HG03442 (cell line): ENCODE measurements around the gene PTK6.
"Not testable (repeated sequence)": the region's sequence is repeated elsewhere in the genome, so short reads cannot be mapped to it uniquely, and the experiment has no call there.

Experiments
- ATAC-seq: cut with Tn5 transposase; IDR thresholded peaks from one replicate; pipeline ENCODE4 v1.9.1; 2021; ENCODE audit warnings: mild to moderate bottlenecking, moderate library complexity; ENCODE audit not compliant: unreplicated experiment

PTK6 gene

DNA sequence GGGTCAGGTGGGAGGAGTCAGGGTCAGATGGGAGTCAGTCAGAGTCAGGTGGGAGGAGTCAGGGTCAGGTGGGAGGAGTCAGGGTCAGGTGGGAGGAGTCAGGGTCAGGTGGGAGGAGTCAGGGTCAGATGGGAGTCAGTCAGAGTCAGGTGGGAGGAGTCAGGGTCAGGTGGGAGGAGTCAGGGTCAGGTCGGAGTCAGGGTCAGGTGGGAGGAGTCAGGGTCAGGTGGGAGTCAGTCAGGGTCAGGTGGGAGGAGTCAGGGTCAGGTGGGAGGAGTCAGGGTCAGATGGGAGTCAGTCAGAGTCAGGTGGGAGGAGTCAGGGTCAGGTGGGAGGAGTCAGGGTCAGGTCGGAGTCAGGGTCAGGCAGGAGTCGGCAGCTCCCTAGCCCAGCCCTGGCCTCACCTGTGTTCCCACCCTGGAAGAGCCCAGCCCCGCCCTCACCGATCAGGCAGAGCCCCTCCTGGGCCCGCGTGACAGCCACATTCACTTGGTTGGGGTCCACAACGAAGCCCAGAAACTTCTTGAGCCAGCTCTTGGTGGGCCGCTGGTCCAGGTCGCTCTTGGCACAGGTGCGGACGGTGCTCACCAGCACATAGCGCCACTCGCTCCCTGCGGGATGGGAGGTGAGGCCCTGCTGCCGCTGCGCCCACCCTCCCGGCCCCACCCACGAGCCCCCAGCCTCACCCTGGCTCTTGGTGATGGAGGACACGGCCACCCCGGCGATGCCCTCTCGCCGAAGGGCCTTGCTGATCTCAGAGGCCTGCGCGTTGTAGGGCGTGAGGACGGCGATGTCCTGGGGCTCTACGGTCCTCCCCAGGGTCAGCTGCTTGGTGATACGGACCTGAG, 22.5 kb upstream of the PTK6 start:
- not testable (repeated sequence) for ATAC-seq

DNA sequence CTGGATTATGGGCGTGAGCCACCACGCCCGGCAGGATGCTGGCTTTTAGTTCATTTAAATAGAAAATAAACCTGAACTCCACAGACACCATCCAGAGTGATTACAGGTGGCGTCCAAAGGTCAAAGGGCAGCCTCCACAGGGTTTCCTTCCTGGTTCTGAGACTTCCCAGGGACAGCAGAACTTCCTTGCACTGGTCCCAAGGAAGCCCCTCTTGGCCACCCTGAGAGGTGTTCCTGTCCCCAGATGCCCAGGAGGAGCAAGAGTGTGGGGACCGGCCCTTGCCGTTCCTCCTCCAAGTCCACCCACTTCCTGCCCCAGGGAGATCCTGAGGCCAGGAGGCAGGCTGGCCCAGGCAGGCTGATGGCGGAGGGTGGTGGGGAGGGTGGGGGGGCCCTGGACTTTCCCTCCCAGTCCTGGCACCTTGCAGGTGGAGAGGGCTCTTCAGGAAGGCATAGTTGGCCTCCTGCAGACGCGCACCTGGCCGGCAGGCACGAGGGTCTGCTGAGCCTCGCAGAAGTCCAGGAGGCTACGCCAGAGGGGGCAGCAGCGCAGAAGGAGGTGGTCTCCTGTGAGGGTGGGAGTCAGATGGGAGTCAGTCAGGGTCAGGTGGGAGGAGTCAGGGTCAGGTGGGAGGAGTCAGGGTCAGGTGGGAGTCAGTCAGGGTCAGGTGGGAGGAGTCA, 21.8 kb upstream of the PTK6 start:
- ATAC-seq, result no peak

DNA sequence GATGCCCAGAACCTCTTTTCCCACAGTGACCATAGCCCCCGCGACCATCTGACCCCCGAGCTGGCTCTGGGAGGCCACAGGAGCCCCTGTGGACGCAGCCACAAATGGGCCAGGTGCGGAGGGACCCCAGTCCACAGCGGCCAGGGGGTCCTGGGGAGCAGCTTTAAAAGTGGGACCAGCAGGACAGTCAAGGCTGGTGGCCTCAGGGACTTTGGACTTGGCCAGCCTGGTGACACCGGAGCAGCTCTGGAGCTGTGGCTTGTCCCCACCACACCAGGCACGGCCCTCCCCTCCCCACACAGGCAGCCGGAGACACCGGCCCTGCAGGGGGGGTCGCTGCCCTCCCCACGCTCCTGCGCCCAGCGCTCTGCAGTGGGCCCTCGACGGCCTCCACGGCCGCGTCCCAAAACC, 20.3 kb upstream of the PTK6 start:
- ATAC-seq, result no peak

DNA sequence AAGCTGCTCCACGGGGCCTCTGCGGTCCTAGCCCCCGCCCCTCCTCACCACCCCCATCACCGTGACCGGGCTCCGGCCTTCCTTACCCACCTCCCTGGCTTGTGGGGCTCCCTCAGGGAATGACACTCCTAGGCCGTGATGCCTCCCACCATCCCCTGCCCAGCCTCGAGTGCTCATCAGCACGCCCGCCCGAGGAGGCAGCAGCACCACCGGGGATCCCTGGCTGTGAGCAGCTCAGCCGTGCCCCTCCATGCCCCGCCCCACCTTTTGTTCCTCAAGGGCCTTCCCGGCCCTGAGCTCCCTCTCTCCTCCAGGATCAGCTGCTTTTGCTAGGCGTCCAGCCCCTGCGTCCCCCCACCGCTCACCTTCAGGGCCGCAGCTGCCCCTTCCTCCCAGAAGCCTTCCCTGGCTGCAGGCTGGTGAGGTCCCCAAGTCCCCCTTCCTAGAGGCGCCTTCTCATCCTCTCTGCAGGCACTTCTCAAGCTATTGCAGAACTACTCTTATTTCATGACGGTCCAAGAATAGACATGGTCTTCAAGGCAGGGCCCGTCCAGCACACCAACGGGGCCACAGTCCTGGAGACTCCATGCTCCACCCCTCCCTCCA, 19.8 kb upstream of the PTK6 start:
- ATAC-seq, result no peak

DNA sequence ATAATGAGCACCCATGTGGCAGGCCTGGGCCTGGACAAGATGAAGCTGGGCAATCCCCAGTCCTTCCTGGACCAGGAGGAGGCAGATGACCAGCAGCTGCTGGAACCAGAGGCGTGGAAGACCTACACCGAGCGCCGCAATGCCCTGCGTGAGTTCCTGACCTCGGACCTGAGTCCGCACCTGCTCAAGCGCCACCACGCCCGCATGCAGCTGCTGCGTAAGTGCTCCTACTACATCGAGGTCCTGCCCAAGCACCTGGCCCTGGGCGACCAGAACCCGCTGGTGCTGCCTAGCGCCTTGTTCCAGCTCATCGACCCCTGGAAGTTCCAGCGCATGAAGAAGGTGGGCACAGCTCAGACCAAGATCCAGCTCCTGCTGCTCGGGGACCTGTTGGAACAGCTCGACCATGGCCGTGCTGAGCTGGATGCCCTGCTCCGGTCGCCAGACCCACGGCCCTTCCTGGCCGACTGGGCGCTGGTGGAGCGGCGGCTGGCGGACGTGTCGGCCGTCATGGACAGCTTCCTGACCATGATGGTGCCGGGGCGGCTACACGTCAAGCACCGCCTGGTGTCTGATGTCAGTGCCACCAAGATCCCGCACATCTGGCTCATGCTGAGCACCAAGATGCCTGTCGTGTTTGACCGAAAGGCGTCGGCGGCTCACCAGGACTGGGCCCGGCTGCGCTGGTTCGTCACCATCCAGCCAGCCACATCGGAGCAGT, 18.6 kb upstream of the PTK6 start:
- no peak for ATAC-seq

DNA sequence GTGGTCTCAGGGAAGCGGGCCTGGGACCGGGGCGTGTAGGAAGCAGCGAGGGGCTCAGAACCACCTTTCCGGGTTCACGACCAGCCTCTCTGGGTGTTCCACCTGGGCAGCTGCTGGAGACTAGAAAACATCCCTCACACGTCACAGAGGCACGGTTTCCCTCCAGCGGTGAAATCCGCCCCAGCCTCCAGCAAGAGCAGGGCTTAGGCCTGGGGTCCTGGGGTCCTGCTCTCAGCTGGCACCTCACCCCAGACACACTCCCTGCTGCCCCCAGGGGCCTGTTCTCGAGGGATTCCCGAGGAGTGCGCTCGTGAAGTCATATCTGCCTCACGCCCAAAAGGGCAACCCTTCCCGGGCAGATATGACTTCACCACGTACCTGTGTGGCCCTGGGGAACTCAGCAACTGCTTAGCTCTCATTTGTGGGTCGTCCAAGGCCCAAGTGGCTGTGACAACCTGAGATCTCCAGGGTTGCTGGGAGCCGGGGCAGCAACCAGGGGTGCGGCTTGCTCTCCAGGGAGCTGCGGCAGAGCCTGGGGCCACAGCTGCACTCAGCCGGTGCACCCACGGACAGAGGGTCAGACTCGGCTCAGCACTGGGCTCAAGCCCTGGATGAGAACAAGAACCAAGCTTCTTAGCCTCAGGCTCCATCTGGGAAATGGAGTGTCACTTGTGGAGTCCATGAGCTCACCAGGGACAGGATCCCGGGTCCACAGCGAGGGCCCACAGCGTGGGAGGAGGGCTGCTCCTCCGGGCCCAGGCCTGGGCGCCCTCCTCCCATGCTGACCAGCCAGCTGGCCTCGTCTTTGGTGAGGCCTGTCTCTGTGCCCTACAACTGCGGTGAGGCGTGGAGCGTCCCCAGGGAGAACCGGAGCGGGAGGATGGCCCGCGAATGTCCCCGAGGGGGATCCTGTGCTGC, 17.4 kb upstream of the PTK6 start:
- ATAC-seq, result no peak

DNA sequence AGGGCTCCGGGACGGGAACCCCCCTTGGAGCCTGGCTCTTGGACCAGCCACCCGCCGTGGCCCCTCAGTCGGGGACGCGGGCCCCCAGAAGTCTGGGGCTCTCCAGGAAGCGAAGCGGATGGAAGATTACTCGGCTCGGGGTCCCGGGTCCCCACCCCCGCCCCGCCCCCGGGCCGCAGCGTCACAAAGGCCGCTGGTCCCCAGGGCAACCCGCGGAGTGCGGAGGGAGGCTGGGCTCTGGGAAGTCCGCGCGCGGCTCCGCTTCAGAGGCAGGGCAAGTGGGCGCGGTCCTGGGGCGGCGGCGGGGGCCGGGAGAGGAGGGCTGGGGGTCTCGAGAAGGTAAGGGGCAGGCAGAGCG, 16.7 kb upstream of the PTK6 start, which contains the start of gene FNDC11:
TSS of gene FNDC11 (plus strand) at position 227 of the 358 bp plus-strand sequence. CDS start 1,505 bp downstream, outside the sequence.
- peak; percentile 25 for ATAC-seq

DNA sequence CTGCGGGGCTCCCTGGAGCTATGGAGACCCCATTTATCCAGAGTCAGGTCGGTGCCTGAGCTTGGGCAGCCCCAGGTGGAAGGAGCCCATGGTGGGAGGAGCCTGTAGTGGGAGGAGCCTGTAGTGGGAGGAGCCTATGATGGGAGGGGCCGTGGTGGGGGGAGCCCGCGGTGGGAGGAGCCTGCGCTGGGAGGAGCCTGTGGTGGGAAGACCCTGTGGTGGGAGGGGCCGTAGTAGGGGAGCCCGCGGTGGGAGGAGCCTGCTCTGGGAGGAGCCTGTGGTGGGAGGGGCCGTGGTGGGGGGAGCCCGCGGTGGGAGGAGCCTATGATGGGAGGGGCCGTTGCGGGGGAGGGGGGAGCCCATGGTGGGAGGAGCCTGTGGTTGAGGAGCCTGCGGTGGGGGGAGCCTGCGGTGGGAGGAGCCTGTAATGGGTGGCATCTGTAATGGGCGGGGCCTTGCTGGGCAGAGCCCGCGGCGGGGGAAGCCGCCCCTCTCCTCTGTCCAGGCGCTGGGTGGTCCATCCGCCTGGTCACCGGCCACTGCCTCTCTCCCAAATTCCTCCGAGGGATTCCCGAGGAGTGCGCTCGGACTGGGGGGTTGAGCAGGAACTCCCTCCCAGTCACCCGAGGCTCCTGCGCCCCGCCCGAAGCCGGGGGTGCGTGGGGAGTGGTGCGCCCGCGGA, 16.2 kb upstream of the PTK6 start:
- ATAC-seq, result peak; percentile 34

DNA sequence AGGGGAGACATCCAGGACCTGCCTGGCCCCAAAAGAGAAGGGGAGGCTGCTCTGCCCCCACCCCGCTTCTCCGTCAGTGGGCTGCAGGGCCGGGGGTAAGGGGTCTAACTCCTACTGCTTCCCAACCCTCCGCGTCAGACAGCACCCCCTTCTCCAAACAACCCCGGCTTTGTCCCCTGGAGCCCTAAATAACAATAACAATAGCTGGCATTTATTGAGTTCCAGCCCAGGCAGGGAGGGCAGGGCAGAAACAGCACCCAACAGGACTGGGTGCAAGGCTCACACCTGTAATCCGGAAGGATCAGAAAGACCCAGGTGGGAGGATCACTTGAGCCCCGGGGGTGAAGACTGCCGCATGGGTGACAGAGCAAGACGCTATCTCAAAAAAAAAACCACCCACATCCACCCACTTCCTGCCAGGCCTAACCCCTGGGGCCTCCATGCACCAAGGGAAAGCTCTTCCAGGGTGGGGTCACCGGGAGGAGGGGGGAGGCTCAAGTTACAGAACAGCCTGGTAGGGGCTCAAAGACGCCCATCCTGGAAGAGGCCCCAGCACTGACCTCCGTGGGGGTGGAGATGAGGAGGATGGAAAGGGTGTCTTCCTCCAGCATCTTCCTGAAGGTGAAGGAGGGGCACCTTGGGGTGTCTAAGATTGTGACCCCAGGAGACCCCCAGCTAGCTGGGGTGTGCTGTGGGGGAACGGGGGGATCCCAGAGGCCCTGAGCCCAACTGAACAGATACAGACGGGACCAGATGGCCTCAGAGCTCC, 15.5 kb upstream of the PTK6 start:
- peak; percentile 13 for ATAC-seq

DNA sequence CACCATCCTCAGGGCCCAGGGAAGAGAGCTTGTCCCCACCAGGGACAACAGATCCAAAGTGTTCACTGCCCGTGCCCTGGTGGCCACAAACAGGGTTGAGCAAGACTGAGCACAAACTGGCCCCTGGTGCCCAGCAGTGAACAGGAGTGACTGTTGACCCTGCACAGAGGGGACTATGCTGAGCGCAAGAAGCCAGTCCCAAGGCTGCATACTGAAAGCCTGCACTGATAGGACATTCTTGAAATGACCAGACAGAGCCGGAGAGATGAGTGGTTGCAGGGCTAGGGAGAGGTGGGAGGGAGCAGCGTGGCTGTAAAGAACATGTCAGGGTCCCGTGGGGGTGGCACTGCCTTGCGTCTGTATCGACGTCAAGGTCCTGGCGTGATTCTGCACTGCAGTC, 13.9 kb upstream of the PTK6 start:
- ATAC-seq, result no peak

DNA sequence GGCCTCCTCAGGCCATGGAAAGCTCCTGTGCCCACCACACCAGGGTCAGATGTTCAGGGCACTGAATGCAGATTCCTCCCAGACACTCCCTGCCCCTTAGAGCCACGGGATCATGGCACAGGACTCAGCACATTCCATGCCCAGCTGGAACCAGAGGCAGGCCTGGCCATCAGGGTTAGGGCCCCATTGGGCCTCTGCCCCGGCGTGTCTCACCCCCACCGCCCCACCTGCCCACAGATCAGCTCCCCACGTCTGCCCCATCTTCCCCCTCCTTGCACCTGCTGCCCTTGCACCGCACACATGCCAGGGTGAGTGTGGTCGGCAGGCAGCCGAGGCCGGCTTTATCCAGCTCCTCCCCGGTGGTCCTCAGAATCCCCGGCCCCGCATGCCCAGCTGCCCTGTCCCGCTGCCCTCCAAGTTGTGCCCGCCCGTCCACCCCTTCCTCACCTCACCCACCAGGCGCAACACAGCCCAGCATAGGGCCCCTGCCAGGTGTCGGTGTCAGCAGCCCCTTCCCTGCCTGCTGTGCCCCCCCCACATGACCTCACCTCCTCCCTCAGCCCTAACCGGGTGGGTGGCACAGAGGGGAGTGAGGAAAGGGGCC, 12.6 kb upstream of the PTK6 start:
- ATAC-seq, result no peak

DNA sequence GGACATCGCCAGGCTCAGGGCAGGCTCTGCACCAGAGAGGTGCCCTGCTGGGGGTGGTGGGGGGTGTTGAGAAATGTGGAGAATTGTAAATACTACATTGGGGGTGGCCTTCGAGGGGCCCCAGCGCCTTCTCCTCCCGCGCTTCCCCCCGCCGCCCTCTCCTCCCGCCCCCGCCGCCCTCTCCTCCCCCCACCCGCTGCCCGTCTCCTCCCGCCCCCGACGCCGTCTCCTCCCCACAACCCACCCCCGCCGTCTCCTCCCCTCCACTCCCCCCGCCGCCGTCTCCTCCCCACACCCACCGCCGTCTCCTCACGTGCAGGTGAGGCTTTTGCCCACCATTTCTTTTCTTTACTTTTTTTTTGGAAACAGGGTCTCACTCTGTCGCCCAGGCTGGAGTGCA, 11.8 kb upstream of the PTK6 start:
- no peak for ATAC-seq

DNA sequence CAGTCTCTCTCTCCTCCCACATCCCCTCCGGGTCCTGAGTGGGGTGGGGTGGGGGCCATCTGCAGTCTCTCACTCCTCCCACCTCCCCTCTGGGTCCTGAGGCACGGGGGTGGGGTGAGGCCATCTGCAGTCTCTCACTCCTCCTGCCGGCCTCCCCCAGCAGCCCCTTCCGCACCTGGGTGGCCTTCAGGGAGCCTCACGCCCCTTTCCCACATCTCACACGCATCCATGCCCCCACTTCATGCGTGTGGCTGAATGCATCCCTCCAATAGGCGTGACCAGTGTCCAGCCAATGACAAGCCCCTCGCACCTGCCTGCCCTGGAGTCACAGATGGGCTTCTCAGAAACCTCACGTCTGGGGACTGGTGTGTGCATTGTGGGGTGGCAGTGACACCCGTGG, 11.4 kb upstream of the PTK6 start:
- ATAC-seq, result no peak

DNA sequence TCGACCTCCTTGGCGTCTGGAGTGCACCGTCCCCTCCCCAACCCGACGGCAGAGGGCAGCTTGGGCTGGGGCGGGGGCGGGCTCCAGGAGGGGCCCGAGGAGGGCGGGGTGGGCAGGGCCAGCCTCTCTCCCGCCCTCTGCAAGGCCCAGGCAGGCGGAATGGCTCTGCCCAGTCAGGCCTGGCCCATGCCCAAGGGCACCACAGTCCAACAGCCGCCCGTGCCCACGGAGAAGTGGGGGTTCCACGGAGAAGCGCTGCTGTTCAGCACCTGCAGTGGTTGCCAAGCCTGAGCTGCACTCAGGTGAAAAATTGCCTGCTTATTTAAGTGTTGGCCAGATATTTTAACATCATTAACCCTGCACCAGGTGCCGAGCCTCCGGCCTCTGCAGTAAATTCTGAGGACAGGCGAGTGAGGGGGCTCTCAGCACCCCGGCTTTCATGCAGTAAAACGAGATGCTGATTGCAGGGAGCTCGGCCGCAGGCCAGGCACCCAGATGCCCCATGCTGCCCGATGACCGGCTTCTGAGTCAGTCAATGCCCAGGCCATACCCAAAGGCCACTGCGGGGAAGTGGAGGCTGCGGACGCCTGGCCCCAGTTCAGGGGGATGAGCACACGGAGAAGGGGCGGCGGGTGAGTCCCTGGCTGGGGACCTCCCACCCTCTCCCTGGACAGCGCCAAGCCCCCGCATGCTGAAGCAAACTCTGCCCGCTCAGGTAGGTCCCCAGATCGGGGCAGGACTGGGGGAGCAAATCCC, 10.7 kb upstream of the PTK6 start, which contains the start of gene SRMS:
TSS of gene SRMS (minus strand) at position 25 of the 756 bp plus-strand sequence. CDS start 286 bp downstream, outside the sequence.
- ATAC-seq, result no peak

DNA sequence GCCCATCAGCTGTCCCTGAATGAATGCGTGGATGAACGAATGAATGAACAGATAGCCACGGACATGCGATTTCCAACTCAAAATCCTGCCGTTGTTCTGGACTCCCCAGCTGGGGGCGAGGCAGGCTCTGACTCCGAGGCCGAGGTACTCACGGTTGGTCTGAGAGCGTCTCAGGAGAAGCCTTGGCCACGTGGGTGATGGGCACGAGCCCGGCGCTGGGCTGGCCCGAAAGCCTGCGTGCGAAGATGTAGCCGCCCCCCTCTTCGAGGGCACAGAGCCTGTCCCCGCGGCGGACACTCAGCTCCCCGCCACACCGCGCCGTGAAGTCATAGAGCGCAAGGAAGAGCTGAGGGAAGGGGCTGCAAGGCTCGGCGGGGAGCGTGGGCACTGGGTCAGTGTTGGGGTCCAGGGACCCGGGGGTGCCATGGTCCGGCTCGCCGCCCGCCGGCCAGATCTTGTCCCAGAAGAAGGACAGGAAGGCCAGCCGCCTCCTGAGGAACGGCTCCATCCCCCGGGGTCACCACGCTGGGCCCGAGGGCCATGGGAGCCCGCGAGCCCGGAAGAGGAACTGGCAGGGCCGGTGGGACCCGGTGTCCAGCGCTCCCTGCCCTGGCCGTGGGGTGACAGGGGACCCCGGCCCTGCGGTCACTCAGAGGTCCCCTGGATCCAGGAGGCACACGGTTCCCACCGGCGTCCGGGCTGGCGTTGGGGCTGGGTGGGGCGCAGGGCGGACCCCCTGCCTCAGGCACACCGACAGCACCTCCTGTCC, 10.0 kb upstream of the PTK6 start:
- no peak for ATAC-seq

DNA sequence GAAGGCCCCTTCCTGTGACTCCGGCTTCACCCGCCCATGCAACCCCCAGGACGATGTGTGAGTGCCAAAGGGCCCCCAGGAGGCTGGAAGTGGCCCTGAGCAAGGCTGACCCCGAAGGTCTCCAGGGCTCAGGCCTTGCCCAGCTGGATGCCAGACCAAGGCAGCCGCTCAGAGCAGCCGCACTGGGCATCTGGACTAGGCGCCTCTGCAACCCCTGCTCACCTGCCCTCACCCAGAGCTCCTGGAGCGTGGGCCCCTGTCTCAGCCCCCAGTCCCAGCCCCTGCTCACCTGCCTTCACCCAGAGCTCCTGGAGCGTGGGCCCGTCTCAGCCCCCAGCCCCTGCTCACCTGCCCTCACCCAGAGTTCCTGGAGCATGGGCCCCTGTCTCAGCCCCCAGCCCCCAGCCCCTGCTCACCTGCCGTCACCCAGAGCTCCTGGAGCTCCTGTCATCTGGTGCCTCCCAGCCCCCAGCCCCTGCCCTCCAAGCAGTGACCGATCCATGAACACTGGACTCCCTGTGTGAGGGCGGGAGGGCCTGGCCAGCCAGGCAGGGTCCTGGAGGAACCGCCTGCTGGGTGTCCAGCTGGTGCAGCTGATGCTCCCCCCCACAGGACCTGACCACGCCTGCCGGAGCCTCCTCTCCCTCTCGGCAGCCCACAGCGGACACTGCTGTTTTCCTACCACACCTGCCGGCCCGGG, 9.2 kb upstream of the PTK6 start:
- no peak for ATAC-seq
